OCI-LY7 (cell line): ENCODE measurements around the gene MYH6. TPM values are rescaled to one million over a fixed set of nuclear protein-coding genes. Genes with fewer than 3 reads are reported as not detected.

Experiments used
- BruUV-seq: library from RNA; stranded (reverse); fragments of 400-500 nt; replicated peaks from 2 replicates; lab custom pipeline; 2021; lab: Mats Ljungman, UMichigan
- CTCF ChIA-PET: fragments of 300-600 bp; sonication (Branson Sonifier 250); formaldehyde crosslinking; loops from one replicate; lab custom pipeline; 2022; ENCODE audit warnings: antibody characterized with exemption; ENCODE audit not compliant: unreplicated experiment; lab: Charles Lee
- POLR2A ChIA-PET: fragments of 300-600 bp; sonication (Branson Sonifier 250); formaldehyde crosslinking; loops from one replicate; lab custom pipeline; 2022; ENCODE audit warnings: antibody characterized with exemption; lab: Charles Lee
- DNase-seq: peaks from one replicate; pipeline ENCODE4 v3.0.0-alpha.2; 2015; ENCODE audit warnings: low spot score
- H2AFZ ChIP-seq: fragments of 200-600 bp; sonication (generic), shearing (Covaris generic); 2 replicates; pipeline ENCODE4 v1.6.1; 2014; ENCODE audit warnings: mild to moderate bottlenecking, antibody characterized with exemption, low read length, moderate library complexity
- H3K27ac ChIP-seq: fragments of 200-600 bp; sonication (generic); 2 replicates; pipeline ENCODE4 v1.5.1; 2014; ENCODE audit warnings: mixed run types, low read depth, mild to moderate bottlenecking, moderate library complexity, low read length, inconsistent platforms; ENCODE audit not compliant: poor library complexity, severe bottlenecking
- H3K36me3 ChIP-seq: fragments of 200-600 bp; sonication (generic); 2 replicates; pipeline ENCODE4 v1.6.1; 2014; ENCODE audit warnings: mild to moderate bottlenecking, antibody characterized with exemption, low read length, moderate library complexity, mixed read lengths; ENCODE audit not compliant: insufficient read depth
- H3K4me1 ChIP-seq: fragments of 200-600 bp; sonication (generic); 2 replicates; pipeline ENCODE4 v1.5.1; 2014; ENCODE audit warnings: mild to moderate bottlenecking, low read length; ENCODE audit not compliant: insufficient read depth, poor library complexity, severe bottlenecking
- H3K4me2 ChIP-seq: fragments of 200-600 bp; sonication (generic); 2 replicates; pipeline ENCODE4 v1.6.1; 2014; ENCODE audit warnings: mild to moderate bottlenecking, low read length
- H3K4me3 ChIP-seq: fragments of 200-600 bp; sonication (generic); 2 replicates; pipeline ENCODE4 v1.5.1; 2014; ENCODE audit warnings: mild to moderate bottlenecking, low read depth, low read length; ENCODE audit not compliant: poor library complexity, severe bottlenecking
- H3K79me2 ChIP-seq: fragments of 200-600 bp; sonication (generic); 2 replicates; pipeline ENCODE4 v1.6.1; 2016; ENCODE audit warnings: low read depth, mild to moderate bottlenecking, low read length, moderate library complexity, mixed read lengths; ENCODE audit not compliant: insufficient read depth
- H3K9me2 ChIP-seq: fragments of 200-600 bp; sonication (generic); 2 replicates; pipeline ENCODE4 v1.6.1; 2016; ENCODE audit warnings: mild to moderate bottlenecking, low read length, mixed read lengths; ENCODE audit not compliant: insufficient read depth
- H3K9me3 ChIP-seq: fragments of 200-600 bp; sonication (generic); 2 replicates; pipeline ENCODE4 v1.6.1; 2014; ENCODE audit warnings: mild to moderate bottlenecking, mixed run types, low read length, mixed read lengths
- H4K20me1 ChIP-seq: fragments of 200-600 bp; sonication (generic); 2 replicates; pipeline ENCODE4 v1.6.1; 2014; ENCODE audit warnings: mild to moderate bottlenecking, antibody characterized with exemption, low read length, moderate library complexity, mixed read lengths; ENCODE audit not compliant: insufficient read depth
- CTCF ChIP-seq: fragments of 200-600 bp; sonication (generic); conservative IDR thresholded peaks from 2 replicates; pipeline ENCODE4 v1.5.1; 2014; ENCODE audit warnings: mild to moderate bottlenecking, antibody characterized with exemption, low read length, moderate library complexity, mixed read lengths
- EZH2phosphoT487 ChIP-seq: fragments of 200-600 bp; sonication (generic); IDR thresholded peaks from 2 replicates; pipeline ENCODE4 v1.6.1; 2018; ENCODE audit warnings: low read depth, borderline replicate concordance, mild to moderate bottlenecking, mixed run types, antibody characterized with exemption, low read length, moderate library complexity, mixed read lengths
- intact Hi-C: fragments of 100-400 bp; cut with micrococcal nuclease; formaldehyde crosslinking; loops from one replicate; pipeline ENCODE4 v1.10.0; 2022; ENCODE audit not compliant: unreplicated experiment
- total RNA-seq, 2 experiments: library from RNA; depleted of rRNA in 1 of 2; stranded (reverse); fragments of >200 nt in 1 of 2; shearing (Covaris generic) in 1 of 2; gene quantifications; 2 replicates each; pipeline ENCODE4 v1.2.3, GENCODE V29; 2014 to 2022

Gene MYH6
- total RNA-seq, 2 experiments from 2014 or later = not detected

- H3K9me3 ChIP-seq = no peaks in the 10 kb centered on the region
- H3K4me3 ChIP-seq = no peak overlapping the region
- intact Hi-C loops = no loop called here
- no peaks in the 10 kb centered on the region for H3K9me2 ChIP-seq
- TF ChIP-seq EZH2phosphoT487 (no peak), CTCF (no peak)
- no peak overlapping the region for H2AFZ ChIP-seq
- CTCF ChIA-PET = no interaction called here
- no peaks in the 10 kb centered on the region for H3K79me2 ChIP-seq
- H3K4me1 ChIP-seq = no peaks in the 10 kb centered on the region
- no peak for DNase-seq
- no peak overlapping the region for H3K27ac ChIP-seq
- BruUV-seq = no TSS peak
- no peaks in the 10 kb centered on the region for H3K36me3 ChIP-seq
- H3K4me2 ChIP-seq = no peak overlapping the region
- H4K20me1 ChIP-seq = no peaks in the 10 kb centered on the region
- POLR2A ChIA-PET = no interaction called here
These were observed 46.4 kb upstream of the MYH6 start for GRCh38 chr14:23454445-23454856.

GRCh38 chr14:23452237-23452636 is 44.2 kb upstream of the MYH6 start:
- Histone ChIP-seq H3K4me2 (no peak overlapping the region), H4K20me1 (no peaks in the 10 kb centered on the region), H3K4me1 (no peaks in the 10 kb centered on the region), H3K9me2 (no peaks in the 10 kb centered on the region), H2AFZ (no peak overlapping the region), H3K36me3 (no peaks in the 10 kb centered on the region), H3K79me2 (no peaks in the 10 kb centered on the region), H3K9me3 (no peaks in the 10 kb centered on the region), H3K4me3 (no peak overlapping the region), H3K27ac (no peak overlapping the region)
- ChIA-PET POLR2A (no interaction called here), CTCF (no interaction called here)
- BruUV-seq = no TSS peak
- intact Hi-C loops = no loop called here
- TF ChIP-seq EZH2phosphoT487 (no peak), CTCF (no peak)
- no peak for DNase-seq

- no peaks in the 10 kb centered on the region for H3K9me3 ChIP-seq
- POLR2A ChIA-PET = no interaction called here
- BruUV-seq = no TSS peak
These were observed 42.3 kb upstream of the MYH6 start for GRCh38 chr14:23450379-23450778.

More at GRCh38 chr14:23450379-23450778, 42.3 kb upstream of the MYH6 start:
- Histone ChIP-seq H3K27ac (no peak overlapping the region), H3K4me2 (no peak overlapping the region), H3K4me3 (no peak overlapping the region), H3K79me2 (no peaks in the 10 kb centered on the region), H4K20me1 (no peaks in the 10 kb centered on the region), H3K4me1 (no peaks in the 10 kb centered on the region), H3K9me2 (no peaks in the 10 kb centered on the region), H3K36me3 (no peaks in the 10 kb centered on the region), H2AFZ (no peak overlapping the region)
- CTCF ChIA-PET = no interaction called here
- TF ChIP-seq CTCF (no peak), EZH2phosphoT487 (no peak)
- intact Hi-C loops = no loop called here
- no peak for DNase-seq
